GM19025 (cell line): ENCODE results near the gene OR5AU1.
"Not testable (repeated sequence)": the region's sequence is repeated elsewhere in the genome, so short reads cannot be mapped to it uniquely, and the experiment has no call there.

Experiments
- ATAC-seq: cut with Tn5 transposase; IDR thresholded peaks from one replicate; pipeline ENCODE4 v1.9.1; 2021; ENCODE audit warnings: mild to moderate bottlenecking, low read depth, moderate library complexity; ENCODE audit not compliant: unreplicated experiment

Gene OR5AU1

GRCh38 chr14:21182166-21182565 lies 26.3 kb upstream of the OR5AU1 start:
- no peak for ATAC-seq

- no peak for ATAC-seq
Measured at GRCh38 chr14:21171128-21171527, 15.3 kb upstream of the OR5AU1 start.

- ATAC-seq = no peak
Measured at GRCh38 chr14:21169573-21169972, 13.7 kb upstream of the OR5AU1 start.

- ATAC-seq = no peak
Measured at GRCh38 chr14:21168055-21168454, 12.2 kb upstream of the OR5AU1 start.

- not testable (repeated sequence) for ATAC-seq
Measured at GRCh38 chr14:21165670-21166069, 9.8 kb upstream of the OR5AU1 start.

GRCh38 chr14:21165002-21165605 lies 9.2 kb upstream of the OR5AU1 start:
- not testable (repeated sequence) for ATAC-seq

GRCh38 chr14:21163871-21164291 lies 8.0 kb upstream of the OR5AU1 start:
- ATAC-seq = no peak

- no peak for ATAC-seq
Measured at GRCh38 chr14:21162081-21162480, 6.2 kb upstream of the OR5AU1 start.

- no peak for ATAC-seq
Measured at GRCh38 chr14:21160061-21160610, 4.3 kb upstream of the OR5AU1 start.

GRCh38 chr14:21158175-21158574 lies 2.3 kb upstream of the OR5AU1 start:
- not testable (repeated sequence) for ATAC-seq

- ATAC-seq = no peak
Measured at GRCh38 chr14:21149641-21150367, 6.1 kb downstream of the OR5AU1 start.

GRCh38 chr14:21145437-21145836 lies 10.4 kb downstream of the OR5AU1 start:
- ATAC-seq = no peak

GRCh38 chr14:21142357-21142756 lies 13.5 kb downstream of the OR5AU1 start:
- ATAC-seq = no peak

GRCh38 chr14:21136024-21136423 lies 19.8 kb downstream of the OR5AU1 start:
- no peak for ATAC-seq

- ATAC-seq = no peak
Measured at GRCh38 chr14:21133901-21134300, 22.0 kb downstream of the OR5AU1 start.

GRCh38 chr14:21123429-21123828 lies 32.4 kb downstream of the OR5AU1 start:
- no peak for ATAC-seq

- no peak for ATAC-seq
Measured at GRCh38 chr14:21121122-21121521, 34.7 kb downstream of the OR5AU1 start.

GRCh38 chr14:21120686-21121085 lies 35.2 kb downstream of the OR5AU1 start:
- no peak for ATAC-seq

- no peak for ATAC-seq
Measured at GRCh38 chr14:21118933-21119332, 36.9 kb downstream of the OR5AU1 start.

- ATAC-seq = no peak
Measured at GRCh38 chr14:21113369-21113768, 42.5 kb downstream of the OR5AU1 start.

- no peak for ATAC-seq
Measured at GRCh38 chr14:21112255-21112654, 43.6 kb downstream of the OR5AU1 start.
